Epithelial cell of proximal tubule (primary cell): ENCODE measurements around the gene CCR5AS.
A peak's percentile ranks its signal among the peaks of the same experiment; 100 is the strongest.

ENCODE experiments used
- DNase-seq: peaks from one replicate; pipeline ENCODE4 v3.0.0-alpha.2; 2011; ENCODE audit warnings: low read depth
- H3K4me3 ChIP-seq: 2 replicates; pipeline ENCODE4 v1.5.1; 2011; ENCODE audit warnings: low read depth, mild to moderate bottlenecking, low read length
- CTCF ChIP-seq: conservative IDR thresholded peaks from 2 replicates; pipeline ENCODE4 v1.5.1; 2012; ENCODE audit warnings: low read depth, mild to moderate bottlenecking, low read length

Gene CCR5AS

GRCh38 chr3:46375218-46375617, 31.6 kb downstream of the CCR5AS start:
- no peak for DNase-seq

GRCh38 chr3:46374755-46375154, 32.1 kb downstream of the CCR5AS start:
- no peak for TF ChIP-seq CTCF
- DNase-seq: no peak
- no peak overlapping the region for H3K4me3 ChIP-seq

More at GRCh38 chr3:46375218-46375617, 31.6 kb downstream of the CCR5AS start:
- TF ChIP-seq CTCF: no peak
- no peak overlapping the region for H3K4me3 ChIP-seq

GRCh38 chr3:46372492-46373359, 34.1 kb downstream of the CCR5AS start:
- DNase-seq: no peak
- TF ChIP-seq CTCF: peak; percentile 88
- no peak overlapping the region for H3K4me3 ChIP-seq

GRCh38 chr3:46371519-46372340, 35.1 kb downstream of the CCR5AS start:
- no peak for DNase-seq
- no peak for TF ChIP-seq CTCF
- no peak overlapping the region for H3K4me3 ChIP-seq

- no peak for TF ChIP-seq CTCF
- DNase-seq: no peak
- no peak within 1 kb of the TSS for H3K4me3 ChIP-seq
Observed at GRCh38 chr3:46370839-46371518, 35.9 kb downstream of the CCR5AS start, which contains the start of gene CCR5. TSS of gene CCR5 (plus strand) at chr3:46370946. CDS start at chr3:46372903, 1,957 bp downstream.

- no peak for DNase-seq
- TF ChIP-seq CTCF: no peak
- no peak overlapping the region for H3K4me3 ChIP-seq
Observed at GRCh38 chr3:46369675-46370132, 37.2 kb downstream of the CCR5AS start.
